Subcutaneous adipose tissue (tissue), 4 donors: ENCODE data around the gene POC1B. TPM values are rescaled to one million over a fixed set of nuclear protein-coding genes. Genes with fewer than 3 reads are reported as not detected.

Experiments
- CTCF ChIP-seq: fragments of 450-650 bp; IDR thresholded peaks from one replicate; pipeline ENCODE4 v1.5.1; 2016; ENCODE audit warnings: low read depth, mild to moderate bottlenecking, control low read depth, antibody characterized with exemption, moderate library complexity
- total RNA-seq, 4 donors: library from RNA; depleted of rRNA; stranded (reverse); fragments of >200 nt; gene quantifications; one replicate each; pipeline ENCODE4 v1.1.0, GENCODE V29; 2016

POC1B gene
- total RNA-seq, 4 donors from 2014 or later, result 17.9 to 29.7 (median 23.0) TPM

- TF ChIP-seq CTCF, result no peak
Measured at GRCh38 chr12:89470741-89471509, 54.9 kb downstream of the POC1B start.

GRCh38 chr12:89469361-89469760, 56.5 kb downstream of the POC1B start:
- TF ChIP-seq CTCF, result no peak

GRCh38 chr12:89468648-89469326, 57.1 kb downstream of the POC1B start:
- TF ChIP-seq CTCF, result no peak

DNA sequence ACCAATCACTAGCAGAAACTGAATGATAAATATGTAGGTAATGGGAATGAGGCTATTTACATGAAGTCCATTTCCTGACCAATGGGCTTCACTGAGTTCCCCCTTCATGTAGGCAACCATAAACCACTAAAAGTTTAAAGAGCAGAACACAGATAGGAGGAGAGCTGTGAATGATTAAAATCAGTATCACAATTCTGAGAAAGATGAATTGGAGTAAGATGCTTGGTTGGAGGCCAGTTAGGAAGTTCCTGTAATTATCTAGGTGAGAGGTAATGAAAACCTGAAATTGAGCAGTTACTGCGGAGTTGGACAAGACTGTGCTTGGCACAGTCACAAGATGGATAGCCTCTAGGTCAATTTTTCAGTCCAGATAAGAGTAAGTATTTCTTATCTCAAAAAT, 57.8 kb downstream of the POC1B start:
- no peak for TF ChIP-seq CTCF

DNA sequence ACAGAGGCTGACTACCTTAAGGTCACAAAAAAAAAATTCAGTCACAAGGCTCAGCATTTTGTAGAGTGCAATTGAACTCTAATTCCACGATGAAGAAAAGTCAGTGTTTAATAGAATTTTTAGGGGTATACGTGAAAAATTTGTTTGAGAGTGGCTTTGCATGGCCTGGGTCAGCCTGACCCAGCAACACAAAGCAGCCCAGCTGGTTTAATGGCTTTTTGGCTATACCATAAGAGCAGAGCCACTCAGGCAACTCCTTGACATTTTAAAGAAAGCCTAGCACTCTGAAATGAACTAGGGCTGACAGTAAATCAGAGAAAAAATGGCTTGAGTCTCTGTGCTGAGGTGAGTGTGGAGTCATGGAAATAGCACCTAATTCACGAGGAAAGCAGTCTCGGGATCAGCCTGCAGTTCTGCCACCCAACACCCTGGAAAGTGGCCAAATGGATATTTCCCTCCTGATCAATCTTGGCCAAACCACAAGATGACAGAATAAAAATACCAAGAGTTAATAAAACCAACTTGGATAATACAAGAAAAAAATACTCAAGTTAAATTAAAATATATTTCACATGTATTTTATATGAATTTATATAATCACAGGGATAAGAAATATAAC, 60.8 kb downstream of the POC1B start:
- no peak for TF ChIP-seq CTCF

DNA sequence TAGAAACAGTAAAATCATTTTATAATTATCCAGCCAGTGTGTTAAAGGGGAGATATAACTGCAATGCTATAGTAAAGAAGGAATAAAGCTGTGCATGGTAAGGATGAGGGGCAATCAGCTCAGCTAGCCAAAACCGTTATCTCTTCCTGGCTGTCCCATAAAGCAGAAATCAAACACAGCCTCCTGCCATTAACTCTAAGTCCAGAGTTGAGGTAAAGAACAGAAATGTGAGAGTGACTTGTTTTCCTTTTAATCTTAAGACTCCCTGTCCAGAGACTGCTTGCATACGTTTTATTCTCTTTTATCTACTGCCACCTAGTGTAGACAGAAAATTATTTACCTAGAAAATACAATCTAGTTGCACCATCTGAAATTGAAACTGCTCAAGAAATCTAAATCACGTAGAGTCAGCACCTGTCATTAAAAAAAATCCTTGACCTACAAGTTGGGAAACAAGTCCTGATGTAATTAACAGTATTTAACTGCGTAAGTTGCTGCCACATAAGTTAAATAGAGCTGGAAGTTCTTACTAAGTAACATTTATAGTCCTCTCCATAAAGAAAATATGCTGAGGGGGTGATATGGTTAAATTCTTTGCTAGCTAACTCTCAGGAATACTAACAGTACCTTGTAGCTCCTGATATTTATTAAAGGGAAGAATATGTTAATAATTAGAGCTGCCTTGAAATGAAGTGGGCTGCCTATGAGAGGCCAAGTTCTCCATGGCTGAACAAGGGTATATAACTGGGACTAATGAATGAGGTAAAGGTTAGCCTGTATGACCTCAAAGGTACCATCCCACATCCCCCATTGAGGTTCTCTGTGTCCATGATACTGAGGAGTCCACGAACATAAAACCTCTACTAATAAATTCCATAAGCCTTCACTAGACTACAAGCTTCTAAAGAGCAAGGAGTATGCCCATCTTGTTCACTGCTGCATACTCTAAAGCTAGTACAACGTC, 63.9 kb downstream of the POC1B start:
- TF ChIP-seq CTCF, result no peak
